ENCODE measurements around the gene TRPM2.

GRCh38 chr21:44428281-44428960, 75.0 kb downstream of the TRPM2 start:
- TF ChIP-seq CTCF (IDR thresholded peaks at IDR 0.05), result no peak
- TF ChIP-seq POLR2A (IDR thresholded peaks at IDR 0.05), result no peak
